HG03045 (cell line): ENCODE results near the gene SNX3.
"Not testable (repeated sequence)": the region's sequence is repeated elsewhere in the genome, so short reads cannot be mapped to it uniquely, and the experiment has no call there.

Experiments used
- ATAC-seq: cut with Tn5 transposase; IDR thresholded peaks from one replicate; pipeline ENCODE4 v1.9.1; 2021; ENCODE audit warnings: mild to moderate bottlenecking, moderate library complexity; ENCODE audit not compliant: unreplicated experiment

The SNX3 gene

DNA sequence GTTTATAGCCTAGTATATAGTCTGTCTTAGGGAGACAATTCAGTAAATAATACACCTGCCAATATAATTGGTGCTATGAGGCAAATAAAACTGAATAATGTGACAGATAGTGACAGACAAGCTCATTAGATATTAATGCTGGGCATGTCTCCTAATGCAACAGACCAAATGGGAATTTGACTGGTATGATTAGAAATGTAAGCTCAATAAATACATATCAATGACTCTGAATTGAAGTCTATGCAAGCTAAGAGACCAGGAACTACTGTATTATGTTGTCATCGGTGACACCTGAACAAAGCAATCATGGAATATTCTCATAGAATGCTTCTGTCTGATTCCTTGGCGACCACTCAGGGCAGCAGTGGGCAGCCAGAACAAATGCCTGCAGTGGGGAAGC, 2.5 kb upstream of the SNX3 start:
- ATAC-seq = no peak

DNA sequence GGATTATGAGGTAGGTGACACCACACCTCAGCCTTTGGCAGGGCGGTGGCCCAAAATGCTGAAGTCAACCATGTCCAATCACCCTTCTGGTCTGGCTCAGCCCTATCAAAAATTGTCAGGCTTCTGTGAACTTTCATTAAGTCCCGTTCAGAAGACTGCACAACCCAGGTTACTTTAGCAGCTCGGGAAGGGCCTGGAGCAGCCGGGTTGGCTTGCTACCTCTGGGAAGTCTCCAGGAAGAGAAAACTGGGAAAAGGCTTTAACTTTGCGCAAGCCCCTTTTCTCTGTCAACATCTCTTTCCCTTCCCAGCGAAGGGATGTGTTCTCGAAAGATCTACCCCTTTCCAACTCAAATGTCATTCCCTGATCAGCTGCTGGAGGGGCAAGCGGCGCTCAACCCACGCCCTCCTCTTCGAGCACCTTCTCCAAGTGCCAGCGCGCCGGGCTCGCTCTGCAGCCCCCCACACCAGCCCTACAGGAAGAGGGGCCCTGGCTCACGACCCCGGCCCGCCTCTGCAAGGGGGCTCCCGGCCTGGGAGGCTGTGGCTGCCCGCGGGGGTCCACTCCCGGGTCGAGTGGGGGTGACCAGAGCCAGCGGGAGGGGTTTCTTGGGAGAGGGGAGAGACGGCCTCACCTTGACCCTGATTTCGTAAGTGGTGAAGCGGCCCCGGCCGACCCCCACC, 573 bp downstream of the SNX3 start:
- peak; percentile 7 for ATAC-seq

DNA sequence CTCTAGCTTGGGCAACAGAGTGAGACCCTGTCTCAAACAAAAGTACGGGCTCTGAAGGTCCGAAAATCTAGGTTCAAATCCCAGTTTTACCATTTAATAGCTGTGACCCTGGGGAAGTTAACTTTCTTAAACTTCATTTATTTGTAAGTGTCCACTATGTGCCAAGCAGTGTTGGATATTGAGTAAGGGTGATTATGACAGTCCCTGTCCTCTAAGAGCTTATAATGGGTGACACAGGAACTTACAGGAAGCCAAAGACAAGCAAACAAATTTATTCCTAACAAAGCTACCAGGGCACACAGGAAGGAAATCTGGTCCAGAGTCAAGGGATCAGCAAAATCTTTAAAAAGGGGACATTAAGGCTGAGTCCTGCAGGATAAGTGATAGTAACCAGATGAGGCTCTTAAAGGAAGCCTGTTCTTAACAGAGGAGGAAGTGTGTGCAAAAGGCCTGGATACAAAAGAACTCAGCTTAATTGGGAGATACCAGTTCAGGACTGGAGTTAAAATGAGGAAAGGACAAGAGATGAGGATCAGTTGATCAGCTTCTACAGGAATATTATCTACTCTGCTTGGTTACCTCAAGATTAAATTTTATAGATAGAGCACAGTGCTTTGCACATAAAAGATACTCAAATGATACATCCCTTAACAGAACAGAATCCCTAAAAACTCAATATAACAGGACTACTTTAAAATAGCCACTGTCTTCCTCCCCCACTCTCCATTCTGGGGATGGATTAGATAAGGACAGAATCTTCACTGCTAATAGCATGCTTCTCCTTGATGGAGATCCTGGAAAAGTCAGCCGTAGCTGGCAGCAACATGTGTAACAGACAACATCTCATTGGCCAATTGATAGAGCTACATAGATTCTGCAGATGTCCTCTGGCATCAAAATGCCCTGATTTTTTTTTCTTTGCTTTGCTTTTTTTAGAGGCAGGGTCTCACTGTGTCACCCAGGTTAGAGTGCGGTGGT, 6.1 kb downstream of the SNX3 start:
- no peak for ATAC-seq

DNA sequence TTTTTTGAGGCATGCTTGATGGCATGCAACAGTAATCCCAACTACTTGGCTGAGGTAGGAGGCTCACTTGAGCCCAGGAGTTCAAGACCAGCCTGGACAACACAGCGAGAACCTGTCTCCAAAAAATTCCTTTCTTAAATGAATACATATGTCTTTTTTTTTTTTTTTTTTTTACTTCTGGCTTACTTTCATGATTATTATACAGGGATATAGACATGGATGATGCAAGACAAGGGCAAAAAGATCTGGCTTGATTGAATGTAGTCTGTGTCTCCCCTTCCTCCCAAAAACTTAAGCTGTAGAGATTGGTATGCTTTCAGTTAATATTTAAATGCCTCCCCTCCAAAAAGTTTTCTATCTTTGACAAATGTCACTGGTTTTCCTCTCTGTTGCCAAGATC, 7.6 kb downstream of the SNX3 start:
- no peak for ATAC-seq

DNA sequence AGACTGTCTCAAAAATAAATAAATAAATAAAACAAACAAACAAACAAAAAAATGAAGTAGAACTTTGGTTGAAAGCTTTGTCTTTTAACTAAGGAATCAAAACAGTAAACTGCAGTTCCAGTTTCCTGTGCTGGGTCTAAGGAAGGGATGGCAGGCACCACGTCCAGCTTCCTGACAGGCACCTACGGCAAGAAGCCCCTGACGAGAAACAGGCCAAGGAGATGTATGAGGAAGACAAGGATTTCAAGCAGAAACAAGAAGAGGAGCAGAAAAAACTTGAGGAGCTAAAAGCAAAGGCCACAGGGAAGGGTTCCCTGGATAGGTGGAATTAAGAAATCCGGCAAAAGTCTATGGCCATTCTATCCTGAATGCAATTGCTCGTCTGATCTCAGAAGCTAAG, 8.8 kb downstream of the SNX3 start:
- no peak for ATAC-seq

DNA sequence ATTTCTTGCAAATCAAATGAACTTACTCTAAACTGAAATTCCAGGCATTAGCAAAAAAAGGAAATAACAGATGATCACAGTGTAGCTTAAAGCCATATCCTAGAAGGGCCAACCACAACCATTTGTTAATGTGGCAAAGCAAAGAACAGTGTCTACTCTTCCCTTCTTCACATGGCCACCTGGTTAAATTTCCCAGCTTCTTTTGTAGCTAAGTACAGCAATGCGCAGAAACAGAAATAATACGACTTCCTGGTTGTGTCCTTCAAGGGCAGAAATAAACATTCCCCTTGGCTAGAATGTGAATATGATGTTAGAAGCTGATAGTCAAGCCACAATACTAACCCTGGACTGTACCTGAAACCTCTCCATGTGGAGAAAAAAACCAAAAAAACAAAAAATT, 9.6 kb downstream of the SNX3 start:
- no peak for ATAC-seq

DNA sequence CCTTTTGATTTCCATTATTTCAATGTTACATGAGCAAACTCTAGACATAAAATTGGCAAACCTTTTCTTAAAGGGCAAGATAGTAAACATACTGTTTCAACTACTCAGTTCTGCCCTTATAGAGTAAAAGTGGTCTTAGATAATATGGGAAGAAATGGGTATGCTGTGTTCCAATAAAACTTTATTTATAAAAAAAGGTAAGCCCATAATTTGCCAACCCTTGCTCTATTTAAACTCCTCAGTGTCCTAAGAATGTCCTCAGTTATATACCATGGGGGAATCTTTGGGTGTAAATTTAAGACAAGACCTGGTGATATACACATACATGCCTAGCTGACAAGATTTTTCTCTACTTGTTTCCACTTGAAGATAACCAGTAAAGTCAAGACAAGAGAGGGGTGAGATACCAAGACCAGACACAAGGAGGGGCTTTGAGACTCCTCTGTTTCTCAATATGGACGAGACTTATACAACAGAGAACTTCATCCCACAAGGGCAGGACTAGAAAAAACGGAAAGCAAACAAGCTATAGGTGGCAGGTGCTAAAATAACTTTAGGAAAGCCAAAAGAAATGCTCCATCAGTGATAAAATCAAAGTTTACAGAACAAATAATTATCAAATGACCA, 10.5 kb downstream of the SNX3 start:
- ATAC-seq = no peak

DNA sequence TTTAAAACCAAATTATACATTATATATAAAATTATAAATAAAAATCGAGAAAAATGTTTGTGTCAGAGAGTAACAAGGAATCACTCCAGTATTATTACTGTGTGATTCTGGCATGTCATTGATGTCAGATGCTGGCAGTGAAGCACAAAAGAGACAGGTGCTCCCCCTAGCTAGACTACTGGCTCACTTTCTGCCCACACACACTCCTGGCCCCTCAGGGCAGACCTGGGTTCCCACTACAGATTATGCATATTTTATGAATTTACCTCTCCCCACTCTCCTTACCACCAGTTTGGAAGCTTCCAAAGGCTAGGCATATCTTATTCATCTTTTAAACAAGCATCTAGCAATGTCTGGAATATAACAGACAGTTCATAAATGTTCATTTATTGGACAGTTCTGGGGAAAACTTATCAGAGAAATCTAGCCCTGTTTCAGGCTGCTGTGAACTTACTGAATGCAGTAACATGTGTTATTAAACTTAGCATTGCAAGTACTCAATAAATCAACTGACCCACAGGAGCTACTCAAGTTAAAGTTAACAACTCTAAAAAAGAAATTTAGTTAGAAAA, 12.8 kb downstream of the SNX3 start:
- ATAC-seq = no peak

DNA sequence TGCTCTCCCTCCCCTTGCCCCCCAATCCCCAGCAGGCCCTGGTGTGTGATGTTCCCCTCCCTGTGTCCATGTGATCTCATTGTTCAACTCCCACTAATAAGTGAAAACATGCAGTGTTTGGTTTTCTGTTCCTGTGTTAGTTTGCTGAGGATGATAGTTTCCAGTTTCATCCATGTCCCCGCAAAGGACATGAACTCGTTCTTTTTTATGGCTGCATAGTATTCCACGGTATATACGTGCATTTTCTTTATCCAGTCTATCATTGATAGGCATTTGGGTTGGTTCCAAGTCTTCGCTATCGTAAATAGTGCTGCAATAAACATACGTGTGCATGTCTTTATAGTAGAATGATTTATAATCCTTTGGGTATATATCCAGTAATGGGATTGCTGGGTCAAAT, 15.7 kb downstream of the SNX3 start:
- ATAC-seq = not testable (repeated sequence)

DNA sequence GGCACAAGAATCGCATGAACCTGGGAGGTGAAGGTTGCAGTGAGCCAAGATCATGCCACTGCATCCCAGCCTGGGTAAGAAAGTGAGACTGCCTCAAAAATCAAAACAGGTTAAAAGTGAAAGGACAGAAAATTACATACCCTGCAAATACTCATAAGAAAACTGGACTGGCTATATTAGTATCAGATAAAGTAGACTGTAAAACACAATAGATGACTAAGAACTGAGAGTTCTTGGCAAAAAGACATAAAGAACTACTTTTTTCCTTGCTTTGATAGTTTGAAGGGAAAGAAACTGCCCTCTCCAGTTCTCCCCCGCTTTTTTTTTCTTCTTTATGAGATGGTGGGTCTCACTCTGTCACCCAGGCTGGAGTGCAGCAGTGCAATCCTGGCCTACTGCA, 17.0 kb downstream of the SNX3 start:
- ATAC-seq = no peak

DNA sequence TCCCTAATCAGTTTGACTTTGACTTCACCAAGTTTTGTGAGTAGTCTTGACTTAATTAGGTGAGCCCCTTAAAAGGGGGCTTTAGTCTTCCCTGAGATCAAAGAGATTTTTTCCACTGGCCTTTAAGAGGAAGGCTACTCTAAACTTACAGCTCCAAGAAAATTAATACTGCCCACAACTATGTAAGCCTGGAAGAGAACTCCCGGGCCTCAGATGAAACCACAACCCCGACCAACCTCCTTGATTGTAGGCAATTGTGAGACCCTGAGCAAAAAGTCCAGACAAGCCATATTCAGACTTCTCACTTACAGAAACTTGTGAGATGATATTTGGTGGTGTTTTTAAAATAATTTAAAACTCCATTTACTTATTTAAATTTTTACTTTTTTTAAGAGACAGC, 18.1 kb downstream of the SNX3 start:
- ATAC-seq = no peak

DNA sequence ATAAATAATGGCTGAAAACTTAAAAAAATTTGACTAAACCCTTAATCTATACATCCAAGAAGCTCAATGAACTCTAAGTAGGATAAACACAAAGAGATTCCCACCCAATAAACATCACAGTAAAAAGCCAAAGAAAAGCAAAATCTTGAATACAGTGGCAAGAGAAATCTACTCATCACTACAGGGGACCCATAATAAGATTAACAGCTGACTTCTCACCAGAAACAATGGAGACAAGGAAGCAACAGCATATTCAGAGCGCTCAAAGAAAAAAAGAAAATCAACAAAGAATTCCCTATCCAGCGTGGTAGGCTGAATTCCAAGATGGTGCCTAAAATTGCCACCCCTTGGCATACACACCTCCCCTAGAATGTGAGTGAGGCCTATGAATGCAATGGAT, 18.6 kb downstream of the SNX3 start:
- no peak for ATAC-seq

DNA sequence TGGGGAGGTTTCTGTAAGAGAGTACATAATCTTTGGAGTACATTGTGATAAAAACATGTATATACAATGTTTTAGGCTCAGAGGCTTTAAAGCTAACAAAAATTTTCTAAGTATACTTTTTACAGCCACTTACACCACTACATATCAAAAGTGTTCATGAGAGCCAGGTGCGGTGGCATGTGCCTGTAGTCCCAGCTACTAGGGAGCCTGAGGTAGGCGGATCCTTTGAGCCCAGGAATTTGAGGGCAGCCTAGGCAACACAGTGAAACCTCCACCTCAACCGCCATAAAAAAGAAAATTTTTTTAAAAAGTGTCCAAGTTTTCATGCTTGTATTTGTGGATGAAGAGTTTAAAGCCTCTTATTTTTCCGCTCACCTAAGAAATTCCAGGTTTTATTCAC, 22.5 kb downstream of the SNX3 start:
- ATAC-seq = no peak

DNA sequence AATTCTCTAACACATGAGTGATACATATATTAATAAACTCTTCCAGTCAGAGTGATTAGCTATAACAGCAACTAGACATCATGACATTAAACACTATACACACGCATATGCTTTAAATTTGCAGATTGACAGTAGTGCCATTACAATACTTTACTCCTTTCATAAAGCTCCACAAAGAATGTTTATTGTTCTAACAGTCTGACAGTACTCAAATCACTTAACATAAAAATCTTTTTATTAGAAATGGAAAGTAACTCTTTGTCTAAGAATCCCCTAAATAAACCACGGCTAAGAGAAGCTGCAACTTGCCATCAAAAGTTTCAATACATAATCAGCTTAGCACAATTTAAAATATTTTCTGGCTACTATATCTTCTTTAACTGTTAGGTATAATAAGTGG, 24.0 kb downstream of the SNX3 start:
- ATAC-seq = no peak

DNA sequence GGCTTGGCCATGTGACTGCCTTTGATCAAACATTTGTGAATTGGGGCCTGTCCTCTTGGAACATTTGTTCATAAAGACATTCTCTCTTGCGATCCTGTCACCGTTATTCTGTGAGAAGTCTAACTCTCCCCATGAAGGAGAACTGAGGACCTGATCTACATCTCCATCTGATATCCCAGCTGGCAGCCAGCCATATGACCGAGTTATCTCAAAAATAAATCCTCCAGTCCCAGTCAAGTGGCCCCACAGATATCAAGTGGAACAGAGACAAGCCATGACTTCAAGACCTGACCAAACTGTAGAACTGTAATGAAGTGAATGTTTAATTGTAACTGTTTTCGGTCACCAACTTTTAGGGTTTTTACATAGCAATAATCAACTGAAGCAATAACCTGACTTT, 25.7 kb downstream of the SNX3 start:
- no peak for ATAC-seq

DNA sequence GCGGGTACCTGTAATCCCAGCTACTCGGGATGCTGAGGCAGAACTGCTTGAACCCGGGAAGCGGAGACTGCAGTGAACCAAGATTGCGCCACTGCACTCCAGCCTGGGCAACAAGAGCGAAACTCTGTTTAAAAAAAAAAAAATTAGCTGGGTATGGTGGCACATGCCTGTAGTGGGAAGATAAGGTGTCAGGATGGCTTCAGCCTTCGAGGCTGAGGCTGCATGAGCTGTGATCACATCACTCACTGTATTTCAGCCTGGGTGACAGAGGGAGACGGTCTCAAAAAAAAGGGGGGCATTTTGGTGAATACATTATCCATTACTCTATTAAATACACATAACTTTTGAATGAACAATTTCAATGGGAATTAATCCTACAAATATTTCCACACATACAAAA, 32.4 kb downstream of the SNX3 start:
- no peak for ATAC-seq

DNA sequence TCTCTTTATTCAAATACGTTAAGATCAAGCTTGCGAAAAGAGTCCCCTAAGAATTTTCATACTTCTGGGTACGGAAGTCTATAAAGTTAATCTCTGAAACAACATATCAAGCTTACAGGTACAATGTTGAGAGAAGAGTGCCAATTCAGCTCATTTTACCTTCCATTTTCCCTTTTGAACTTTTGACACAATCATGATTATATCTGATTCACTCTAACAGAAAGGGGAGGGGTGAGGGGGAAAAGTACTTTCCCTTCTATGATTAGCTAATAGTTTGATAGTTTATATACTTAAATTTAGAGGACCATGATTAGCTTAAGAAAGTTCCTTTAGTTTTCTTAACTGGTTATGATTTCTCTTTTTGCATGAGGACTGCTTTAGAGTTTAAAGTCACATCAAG, 33.5 kb downstream of the SNX3 start:
- ATAC-seq = no peak

DNA sequence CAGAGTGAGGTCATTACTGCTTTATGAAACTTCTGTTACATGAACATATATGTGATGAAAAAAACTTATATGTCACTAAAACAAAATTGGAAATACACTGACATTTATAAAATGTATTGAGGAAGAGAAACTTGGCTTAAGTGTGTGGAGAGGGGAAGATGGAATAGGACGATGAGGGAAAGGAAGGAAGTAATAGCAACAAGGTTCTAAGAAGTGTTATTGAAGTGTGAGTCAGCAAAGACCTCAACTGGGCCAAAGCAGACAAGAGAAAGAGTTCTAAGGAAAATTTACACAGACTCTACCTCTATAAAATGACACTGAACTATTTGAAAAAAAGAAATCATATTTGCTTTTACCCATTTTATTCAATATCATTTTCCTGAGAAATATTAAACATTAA, 38.3 kb downstream of the SNX3 start:
- ATAC-seq = no peak

DNA sequence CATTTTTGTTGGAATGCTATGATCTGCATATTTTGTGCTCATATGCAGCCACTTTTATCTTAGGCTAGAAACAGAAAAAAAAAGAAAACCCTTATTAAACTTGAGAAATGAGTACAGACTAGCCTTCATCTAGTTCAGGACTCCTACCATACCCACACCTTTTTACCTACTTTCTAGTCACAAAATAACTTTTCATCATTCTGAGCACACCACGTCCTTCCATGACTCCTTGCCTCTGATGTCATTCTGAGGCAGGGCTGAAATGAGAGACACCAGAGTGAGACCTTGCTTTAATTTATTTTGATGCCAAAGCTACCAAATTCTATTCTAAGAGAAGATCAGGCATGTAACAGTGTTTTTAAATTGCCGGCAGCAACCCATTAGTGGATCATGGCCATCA, 38.8 kb downstream of the SNX3 start:
- ATAC-seq = no peak

DNA sequence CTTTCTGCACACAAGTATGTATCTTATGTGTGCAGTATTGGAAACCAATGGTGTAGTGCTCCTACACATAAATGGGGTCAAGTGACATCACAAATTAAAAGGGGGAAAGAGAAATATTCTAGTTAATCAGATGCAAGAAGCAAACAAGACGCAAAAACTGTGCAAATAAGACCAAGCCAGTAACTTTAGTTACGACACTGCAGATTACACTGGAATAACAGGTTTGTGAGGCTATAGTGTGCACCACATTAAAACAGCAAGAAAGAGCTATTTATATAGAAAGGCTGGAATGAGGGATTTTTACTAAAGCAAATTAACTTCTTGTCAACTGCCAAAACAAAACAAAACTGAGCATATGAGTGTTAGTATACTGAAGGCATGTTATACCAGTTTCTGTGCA, 49.2 kb downstream of the SNX3 start:
- no peak for ATAC-seq

DNA sequence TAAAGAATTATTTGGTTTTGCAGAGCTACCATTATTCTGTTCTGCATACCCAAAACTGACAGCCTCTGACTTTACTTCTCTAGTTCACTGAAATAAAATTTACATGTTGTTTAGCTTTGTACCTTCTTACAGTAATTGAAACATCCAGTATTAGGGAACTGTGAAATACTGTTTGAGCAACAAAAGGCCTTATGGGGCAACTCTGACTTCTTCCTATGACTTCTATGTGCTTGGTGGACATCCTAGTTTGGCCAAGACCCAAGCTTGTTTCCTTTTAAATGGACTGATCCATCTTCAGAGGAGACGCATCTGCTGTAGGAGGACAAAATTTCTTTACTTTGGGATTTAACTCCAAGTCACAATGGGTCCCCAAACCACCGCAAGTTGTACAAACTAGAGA, 50.3 kb downstream of the SNX3 start:
- ATAC-seq = no peak

DNA sequence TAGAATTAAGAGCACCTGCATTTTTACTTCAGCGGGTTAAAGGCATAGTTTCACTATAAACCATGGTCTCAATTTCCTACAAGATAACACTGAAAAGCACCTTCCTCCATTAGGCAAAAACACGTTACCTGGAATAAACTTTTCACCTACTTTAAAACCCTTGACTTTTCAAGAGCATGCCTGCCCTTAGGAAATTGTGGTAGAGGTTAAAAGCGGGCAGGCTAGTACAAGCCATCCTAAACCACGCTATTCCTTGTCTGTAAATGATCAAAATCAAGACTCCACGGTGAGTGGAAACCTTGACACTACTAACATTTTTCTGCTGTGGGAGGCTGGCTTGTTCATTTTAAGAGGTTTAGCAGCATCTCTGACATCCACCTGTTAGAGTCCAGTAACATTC, 51.1 kb downstream of the SNX3 start:
- no peak for ATAC-seq
